HL-60 (cell line): ENCODE data around the gene CMIP.
"Not testable (repeated sequence)": the region's sequence is repeated elsewhere in the genome, so short reads cannot be mapped to it uniquely, and the experiment has no call there.

Experiments used
- DNase-seq, 2 experiments: peaks; one replicate each; pipeline ENCODE4 v3.0.0-alpha.2; 2010 to 2020; ENCODE audit warnings: low read depth in 1 of 2, low spot score in 1 of 2
- H3K27ac ChIP-seq: fragments of 250-450 bp; sonication (Bioruptor Pico); replicated peaks from 2 replicates; pipeline ENCODE4 v1.5.1; 2020; ENCODE audit warnings: mild to moderate bottlenecking, moderate library complexity
- H3K27me3 ChIP-seq: fragments of 250-450 bp; sonication (Bioruptor Pico); 2 replicates; pipeline ENCODE4 v1.5.1; 2021; ENCODE audit warnings: mild to moderate bottlenecking, moderate library complexity; ENCODE audit not compliant: insufficient read depth, poor library complexity, severe bottlenecking
- H3K4me3 ChIP-seq: replicated peaks from 2 replicates; pipeline ENCODE4 v1.5.1; 2011; ENCODE audit warnings: mild to moderate bottlenecking, control low read depth, low read length; ENCODE audit not compliant: insufficient read depth
- CTCF ChIP-seq: IDR thresholded peaks from one replicate; pipeline ENCODE4 v1.5.1; 2011; ENCODE audit warnings: low read length, control low read depth, inconsistent platforms; ENCODE audit not compliant: insufficient read depth
- GABPA ChIP-seq: IDR thresholded peaks from 2 replicates; pipeline ENCODE4 v1.6.1; 2012; ENCODE audit warnings: low read depth
- POLR2AphosphoS5 ChIP-seq: IDR thresholded peaks from 2 replicates; pipeline ENCODE4 v1.6.1; 2012; ENCODE audit warnings: low read depth
- SPI1 ChIP-seq: IDR thresholded peaks from 2 replicates; pipeline ENCODE4 v1.6.1; 2012; ENCODE audit warnings: low read depth, mild to moderate bottlenecking, borderline replicate concordance
- TF ChIP-seq, protein P1 (sequence below): IDR thresholded peaks from 2 replicates; pipeline ENCODE4 v1.6.1; 2012; ENCODE audit warnings: low read depth; ENCODE audit not compliant: insufficient replicate concordance

Gene CMIP

GRCh38 chr16:81524382-81524781, 79.8 kb downstream of the CMIP start:
- TF ChIP-seq, protein P1, sequence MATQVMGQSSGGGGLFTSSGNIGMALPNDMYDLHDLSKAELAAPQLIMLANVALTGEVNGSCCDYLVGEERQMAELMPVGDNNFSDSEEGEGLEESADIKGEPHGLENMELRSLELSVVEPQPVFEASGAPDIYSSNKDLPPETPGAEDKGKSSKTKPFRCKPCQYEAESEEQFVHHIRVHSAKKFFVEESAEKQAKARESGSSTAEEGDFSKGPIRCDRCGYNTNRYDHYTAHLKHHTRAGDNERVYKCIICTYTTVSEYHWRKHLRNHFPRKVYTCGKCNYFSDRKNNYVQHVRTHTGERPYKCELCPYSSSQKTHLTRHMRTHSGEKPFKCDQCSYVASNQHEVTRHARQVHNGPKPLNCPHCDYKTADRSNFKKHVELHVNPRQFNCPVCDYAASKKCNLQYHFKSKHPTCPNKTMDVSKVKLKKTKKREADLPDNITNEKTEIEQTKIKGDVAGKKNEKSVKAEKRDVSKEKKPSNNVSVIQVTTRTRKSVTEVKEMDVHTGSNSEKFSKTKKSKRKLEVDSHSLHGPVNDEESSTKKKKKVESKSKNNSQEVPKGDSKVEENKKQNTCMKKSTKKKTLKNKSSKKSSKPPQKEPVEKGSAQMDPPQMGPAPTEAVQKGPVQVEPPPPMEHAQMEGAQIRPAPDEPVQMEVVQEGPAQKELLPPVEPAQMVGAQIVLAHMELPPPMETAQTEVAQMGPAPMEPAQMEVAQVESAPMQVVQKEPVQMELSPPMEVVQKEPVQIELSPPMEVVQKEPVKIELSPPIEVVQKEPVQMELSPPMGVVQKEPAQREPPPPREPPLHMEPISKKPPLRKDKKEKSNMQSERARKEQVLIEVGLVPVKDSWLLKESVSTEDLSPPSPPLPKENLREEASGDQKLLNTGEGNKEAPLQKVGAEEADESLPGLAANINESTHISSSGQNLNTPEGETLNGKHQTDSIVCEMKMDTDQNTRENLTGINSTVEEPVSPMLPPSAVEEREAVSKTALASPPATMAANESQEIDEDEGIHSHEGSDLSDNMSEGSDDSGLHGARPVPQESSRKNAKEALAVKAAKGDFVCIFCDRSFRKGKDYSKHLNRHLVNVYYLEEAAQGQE = no peak
- TF ChIP-seq POLR2AphosphoS5 (no peak), SPI1 (no peak), CTCF (no peak), GABPA (no peak)
- no peak overlapping the region for H3K4me3 ChIP-seq
- H3K27ac ChIP-seq = no peak overlapping the region
- H3K27me3 ChIP-seq = no peaks in the 10 kb centered on the region
- no peak for DNase-seq

DNA sequence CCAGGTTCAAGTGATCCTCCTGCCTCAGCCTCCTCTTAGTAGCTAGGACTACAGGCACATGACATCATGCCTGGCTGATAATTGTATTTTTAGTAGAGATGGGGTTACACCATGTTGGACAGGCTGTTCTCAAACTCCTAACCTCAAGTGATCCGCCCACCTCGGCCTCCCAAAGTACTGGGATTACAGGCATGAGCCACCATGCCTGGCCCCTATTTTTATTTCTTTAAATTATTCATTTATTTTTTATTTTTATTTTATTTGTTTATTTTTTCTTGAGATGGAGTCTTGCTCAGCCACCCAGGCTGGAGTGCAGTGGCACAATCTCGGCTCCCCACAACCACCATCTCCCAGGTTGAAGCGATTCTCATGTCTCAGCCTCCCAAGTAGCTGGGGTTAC, 80.3 kb downstream of the CMIP start:
- not testable (repeated sequence) for DNase-seq, H3K4me3 ChIP-seq, H3K27me3 ChIP-seq, H3K27ac ChIP-seq

DNA sequence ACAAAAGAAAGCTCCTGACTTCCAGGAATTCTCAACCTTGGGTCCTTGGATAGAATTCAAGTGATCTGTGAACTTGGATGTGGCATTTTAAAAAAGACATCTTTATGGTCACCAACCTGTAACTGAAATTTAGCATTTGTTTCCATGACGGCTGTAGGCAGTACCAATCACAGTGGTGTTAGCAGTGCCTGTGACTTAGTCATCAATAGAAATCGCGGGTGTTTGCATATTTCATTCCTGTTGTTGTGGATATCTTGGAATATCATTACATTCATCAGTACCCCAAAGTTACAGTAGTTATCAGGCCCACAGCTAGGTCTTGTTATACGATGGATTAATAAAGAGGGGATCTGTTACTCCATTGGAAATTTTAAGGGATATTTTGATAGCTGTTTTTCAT, 81.6 kb downstream of the CMIP start:
- TF ChIP-seq POLR2AphosphoS5 (no peak), SPI1 (no peak), GABPA (no peak)
- TF ChIP-seq, protein P1 = no peak
- Histone ChIP-seq H3K4me3 (no peak overlapping the region), H3K27me3 (no peaks in the 10 kb centered on the region), H3K27ac (no peak overlapping the region)
- no peak for DNase-seq

DNA sequence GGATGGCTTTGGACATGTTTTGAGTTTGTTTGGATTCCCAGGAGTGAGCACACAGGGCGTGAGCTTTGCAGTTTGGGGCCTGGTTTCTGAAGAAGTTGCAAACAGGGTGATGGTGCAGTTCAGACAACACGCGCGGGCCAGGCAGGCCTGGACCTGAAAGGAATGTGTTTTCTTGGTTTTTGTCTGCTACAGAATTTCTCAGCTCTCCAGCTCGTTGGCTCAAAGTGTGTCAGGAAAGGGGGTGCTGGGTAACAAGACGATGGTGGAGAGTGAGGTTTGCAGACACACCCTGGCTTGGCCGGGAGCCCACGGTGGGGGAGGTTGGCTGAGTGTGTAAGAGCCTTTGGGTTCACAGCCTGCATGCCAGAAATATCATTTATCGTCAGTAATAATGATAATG, 82.3 kb downstream of the CMIP start:
- H3K4me3 ChIP-seq = no peak overlapping the region
- TF ChIP-seq CTCF (no peak), SPI1 (no peak)
- TF ChIP-seq, protein P1 = no peak
- no peak overlapping the region for H3K27ac ChIP-seq
- DNase-seq = no peak
- H3K27me3 ChIP-seq = no peaks in the 10 kb centered on the region
